Measurements from ENCODE around the gene CACNB3. TPM values are rescaled to one million over a fixed set of nuclear protein-coding genes. Genes with fewer than 3 reads are reported as not detected.

The CACNB3 gene
- total and polyA plus RNA-seq, 2 of the 13 experiments (the other 11 are each of a cell fraction or from before 2014, with no cell fraction given): 0.29 to 0.54 TPM

DNA sequence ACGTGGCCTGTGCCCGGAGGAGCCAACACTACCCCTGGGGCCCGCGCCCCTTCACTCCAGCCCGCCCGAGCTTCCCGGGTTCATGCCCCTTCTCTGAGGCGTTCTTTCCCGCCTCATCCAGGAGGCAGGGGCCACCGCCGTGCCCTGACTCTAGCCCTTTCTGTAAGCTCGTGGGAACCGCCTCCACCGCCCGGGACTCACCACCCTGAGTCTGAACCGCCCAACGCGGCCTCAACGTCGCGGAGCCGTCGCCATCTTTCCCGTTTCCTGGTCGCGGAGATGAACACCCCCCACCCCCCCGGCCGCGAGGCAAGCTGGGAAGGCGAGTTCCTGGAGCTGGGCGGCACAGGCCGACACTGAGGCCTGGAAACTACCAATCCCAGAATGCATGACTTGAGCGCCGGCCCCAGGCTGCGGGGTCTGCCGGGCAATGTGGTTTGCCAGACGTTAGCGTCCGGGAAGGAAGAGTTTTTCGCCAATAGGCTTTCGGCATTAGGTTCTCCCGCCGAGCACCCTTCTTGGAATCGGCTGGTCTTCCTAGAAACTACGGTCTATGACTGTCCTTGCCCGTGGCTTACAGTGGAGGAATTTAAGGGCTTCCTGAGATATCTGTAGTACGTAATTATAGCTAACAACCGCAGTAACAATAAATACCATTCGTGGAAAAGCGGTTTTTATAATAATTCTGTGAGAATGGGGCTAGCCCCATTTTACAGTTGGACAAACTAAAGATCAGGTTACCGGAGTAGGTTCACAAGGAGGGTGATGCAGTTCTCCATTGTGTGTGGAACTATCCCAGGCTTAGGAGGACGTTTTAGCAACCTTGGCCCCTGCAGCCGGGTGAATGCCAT, 33.8 kb downstream of the CACNB3 start, which contains the start of gene DDX23 (continued):
- no peak for TF ChIP-seq NR2F6 (IDR thresholded peaks at IDR 0.05)
- TF ChIP-seq NR2F6 (CRISPR knock-in tag; IDR thresholded peaks at IDR 0.05): no peak; the same call in 1 of the 2 replicates
- no peak for TF ChIP-seq NFE2L2 (IDR thresholded peaks at IDR 0.05; ENCODE audit: low read length)
- TF ChIP-seq ZNF20 (CRISPR knock-in tag; IDR thresholded peaks at IDR 0.05): no peak
- peak; percentile 81; the same call in 1 of the 2 replicates for TF ChIP-seq ZNF232 (CRISPR knock-in tag; IDR thresholded peaks at IDR 0.05; ENCODE audit: borderline replicate concordance)
- peak; percentile 83 for TF ChIP-seq MYC (CRISPR knock-in tag; IDR thresholded peaks at IDR 0.05; ENCODE audit: borderline replicate concordance)
- TF ChIP-seq, protein P1, sequence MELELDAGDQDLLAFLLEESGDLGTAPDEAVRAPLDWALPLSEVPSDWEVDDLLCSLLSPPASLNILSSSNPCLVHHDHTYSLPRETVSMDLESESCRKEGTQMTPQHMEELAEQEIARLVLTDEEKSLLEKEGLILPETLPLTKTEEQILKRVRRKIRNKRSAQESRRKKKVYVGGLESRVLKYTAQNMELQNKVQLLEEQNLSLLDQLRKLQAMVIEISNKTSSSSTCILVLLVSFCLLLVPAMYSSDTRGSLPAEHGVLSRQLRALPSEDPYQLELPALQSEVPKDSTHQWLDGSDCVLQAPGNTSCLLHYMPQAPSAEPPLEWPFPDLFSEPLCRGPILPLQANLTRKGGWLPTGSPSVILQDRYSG (CRISPR knock-in tag; IDR thresholded peaks at IDR 0.05): no peak
- TF ChIP-seq ZNF782 (CRISPR knock-in tag; IDR thresholded peaks at IDR 0.05; ENCODE audit: borderline replicate concordance): peak; percentile 73; the same call in 1 of the 2 replicates
- TF ChIP-seq ZNF136 (CRISPR knock-in tag; IDR thresholded peaks at IDR 0.05; ENCODE audit: low read depth): peak; percentile 48; the same call in 1 of the 2 replicates
- peak; percentile 30; the same call in 1 of the 2 replicates for TF ChIP-seq NR2F2 (IDR thresholded peaks at IDR 0.05; ENCODE audit: borderline replicate concordance, low read depth)
- TF ChIP-seq ZNF446 (CRISPR knock-in tag; IDR thresholded peaks at IDR 0.05): no peak; the same call in 1 of the 2 replicates
- TF ChIP-seq KDM1A (CRISPR knock-in tag; IDR thresholded peaks at IDR 0.05): 0 out of 2 replicates have a peak, but pooled peaks have one; percentile 42
- TF ChIP-seq EEA1 (CRISPR knock-in tag; IDR thresholded peaks at IDR 0.05; ENCODE audit: borderline replicate concordance): peak; percentile 70; the same call in 1 of the 2 replicates
- TF ChIP-seq, protein P2, sequence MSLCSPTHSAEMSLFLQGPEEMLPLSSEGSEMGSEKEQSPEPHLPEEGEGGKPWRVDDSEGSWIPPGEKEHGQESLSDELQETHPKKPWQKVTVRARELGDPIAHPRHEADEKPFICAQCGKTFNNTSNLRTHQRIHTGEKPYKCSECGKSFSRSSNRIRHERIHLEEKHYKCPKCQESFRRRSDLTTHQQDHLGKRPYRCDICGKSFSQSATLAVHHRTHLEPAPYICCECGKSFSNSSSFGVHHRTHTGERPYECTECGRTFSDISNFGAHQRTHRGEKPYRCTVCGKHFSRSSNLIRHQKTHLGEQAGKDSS (CRISPR knock-in tag; IDR thresholded peaks at IDR 0.05; ENCODE audit: borderline replicate concordance, low read depth): no peak
- TF ChIP-seq, protein P3, sequence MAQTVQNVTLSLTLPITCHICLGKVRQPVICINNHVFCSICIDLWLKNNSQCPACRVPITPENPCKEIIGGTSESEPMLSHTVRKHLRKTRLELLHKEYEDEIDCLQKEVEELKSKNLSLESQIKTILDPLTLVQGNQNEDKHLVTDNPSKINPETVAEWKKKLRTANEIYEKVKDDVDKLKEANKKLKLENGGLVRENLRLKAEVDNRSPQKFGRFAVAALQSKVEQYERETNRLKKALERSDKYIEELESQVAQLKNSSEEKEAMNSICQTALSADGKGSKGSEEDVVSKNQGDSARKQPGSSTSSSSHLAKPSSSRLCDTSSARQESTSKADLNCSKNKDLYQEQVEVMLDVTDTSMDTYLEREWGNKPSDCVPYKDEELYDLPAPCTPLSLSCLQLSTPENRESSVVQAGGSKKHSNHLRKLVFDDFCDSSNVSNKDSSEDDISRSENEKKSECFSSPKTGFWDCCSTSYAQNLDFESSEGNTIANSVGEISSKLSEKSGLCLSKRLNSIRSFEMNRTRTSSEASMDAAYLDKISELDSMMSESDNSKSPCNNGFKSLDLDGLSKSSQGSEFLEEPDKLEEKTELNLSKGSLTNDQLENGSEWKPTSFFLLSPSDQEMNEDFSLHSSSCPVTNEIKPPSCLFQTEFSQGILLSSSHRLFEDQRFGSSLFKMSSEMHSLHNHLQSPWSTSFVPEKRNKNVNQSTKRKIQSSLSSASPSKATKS (CRISPR knock-in tag; IDR thresholded peaks at IDR 0.05): no peak
- peak; percentile 87 for TF ChIP-seq ZNF350 (CRISPR knock-in tag; IDR thresholded peaks at IDR 0.05; ENCODE audit: borderline replicate concordance, low read depth)
- TF ChIP-seq AHR (CRISPR knock-in tag; IDR thresholded peaks at IDR 0.05): peak; percentile 45; the same call in 1 of the 2 replicates
- TF ChIP-seq AGO1 (IDR thresholded peaks at IDR 0.05; ENCODE audit: low read depth, low read length, poor library complexity, severe bottlenecking): peak; percentile 58
- TF ChIP-seq HDAC2 (CRISPR knock-in tag; IDR thresholded peaks at IDR 0.05): peak; percentile 74
- TF ChIP-seq ZNF562 (CRISPR knock-in tag; IDR thresholded peaks at IDR 0.05; ENCODE audit: borderline replicate concordance): no peak
- peak; percentile 65 for TF ChIP-seq TBX2 (CRISPR knock-in tag; IDR thresholded peaks at IDR 0.05; ENCODE audit: borderline replicate concordance)
- TF ChIP-seq DPF2 (CRISPR knock-in tag; IDR thresholded peaks at IDR 0.05; ENCODE audit: borderline replicate concordance, low read depth): no peak
